ENCODE data around the gene MTMR3.

Gene MTMR3

GRCh38 chr22:29873943-29874342 is 9.0 kb upstream of the MTMR3 start:
- Mint-ChIP-seq H3K27ac (no peak overlapping the region), H3K36me3 (ENCODE audit: low read depth) (no peaks in the 10 kb centered on the region), H3K9me3 (no peaks in the 10 kb centered on the region), H3K4me3 (no peak overlapping the region), H3K27me3 (ENCODE audit: low read depth, poor library complexity) (peaks cover 17% of the 10 kb centered on the region), H3K4me1 (peaks cover 43% of the 10 kb centered on the region)
- TF ChIP-seq CTCF (IDR thresholded peaks at IDR 0.05) = no peak
- no peak for DNase-seq

- no peak for TF ChIP-seq CTCF (IDR thresholded peaks at IDR 0.05)
- peaks cover 3% of the 10 kb centered on the region for H3K9me3 Mint-ChIP-seq
- H3K27me3 Mint-ChIP-seq (ENCODE audit: low read depth, poor library complexity) = peaks cover 14% of the 10 kb centered on the region
- no peak for DNase-seq
- H3K4me1 Mint-ChIP-seq = peaks cover 15% of the 10 kb centered on the region
- H3K27ac Mint-ChIP-seq = no peak overlapping the region
- H3K36me3 Mint-ChIP-seq (ENCODE audit: low read depth) = no peaks in the 10 kb centered on the region
- no peak overlapping the region for H3K4me3 Mint-ChIP-seq
These were observed 5.4 kb upstream of the MTMR3 start for GRCh38 chr22:29877620-29878019.

GRCh38 chr22:29879753-29880152 is 3.2 kb upstream of the MTMR3 start:
- Mint-ChIP-seq H3K4me3 (no peak overlapping the region), H3K27me3 (ENCODE audit: low read depth, poor library complexity) (peaks cover 13% of the 10 kb centered on the region), H3K4me1 (peaks cover 10% of the 10 kb centered on the region), H3K9me3 (peaks cover 3% of the 10 kb centered on the region), H3K36me3 (ENCODE audit: low read depth) (no peaks in the 10 kb centered on the region), H3K27ac (no peak overlapping the region)
- no peak for DNase-seq
- no peak for TF ChIP-seq CTCF (IDR thresholded peaks at IDR 0.05)

GRCh38 chr22:29882716-29883044 is 294 bp upstream of the MTMR3 start:
- Mint-ChIP-seq H3K36me3 (ENCODE audit: low read depth) (peaks cover 4% of the 10 kb centered on the region), H3K9me3 (peaks cover 3% of the 10 kb centered on the region), H3K27me3 (ENCODE audit: low read depth, poor library complexity) (peaks cover 4% of the 10 kb centered on the region), H3K4me3 (no peak overlapping the region), H3K4me1 (peaks cover 10% of the 10 kb centered on the region), H3K27ac (no peak overlapping the region)
- no peak for TF ChIP-seq CTCF (IDR thresholded peaks at IDR 0.05)
- DNase-seq = no peak

- peaks cover 3% of the 10 kb centered on the region for H3K9me3 Mint-ChIP-seq
- no peak for DNase-seq
These were observed 762 bp downstream of the MTMR3 start for GRCh38 chr22:29883775-29884097.

GRCh38 chr22:29885610-29886009 is 2.6 kb downstream of the MTMR3 start:
- H3K36me3 Mint-ChIP-seq (ENCODE audit: low read depth) = peaks cover 4% of the 10 kb centered on the region
- H3K27me3 Mint-ChIP-seq (ENCODE audit: low read depth, poor library complexity) = no peaks in the 10 kb centered on the region
- H3K4me3 Mint-ChIP-seq = no peak overlapping the region
- H3K9me3 Mint-ChIP-seq = no peaks in the 10 kb centered on the region
- H3K4me1 Mint-ChIP-seq = peaks cover 14% of the 10 kb centered on the region
- TF ChIP-seq CTCF (IDR thresholded peaks at IDR 0.05) = no peak
- no peak overlapping the region for H3K27ac Mint-ChIP-seq
- DNase-seq = no peak

More at GRCh38 chr22:29883775-29884097, 762 bp downstream of the MTMR3 start:
- Mint-ChIP-seq H3K36me3 (ENCODE audit: low read depth) (peaks cover 4% of the 10 kb centered on the region), H3K4me1 (peaks cover 14% of the 10 kb centered on the region), H3K4me3 (no peak overlapping the region), H3K27me3 (ENCODE audit: low read depth, poor library complexity) (no peaks in the 10 kb centered on the region), H3K27ac (peak overlapping the region; percentile 83)
- TF ChIP-seq CTCF (IDR thresholded peaks at IDR 0.05) = no peak
